ENCODE measurements around the gene IVL.

DNA sequence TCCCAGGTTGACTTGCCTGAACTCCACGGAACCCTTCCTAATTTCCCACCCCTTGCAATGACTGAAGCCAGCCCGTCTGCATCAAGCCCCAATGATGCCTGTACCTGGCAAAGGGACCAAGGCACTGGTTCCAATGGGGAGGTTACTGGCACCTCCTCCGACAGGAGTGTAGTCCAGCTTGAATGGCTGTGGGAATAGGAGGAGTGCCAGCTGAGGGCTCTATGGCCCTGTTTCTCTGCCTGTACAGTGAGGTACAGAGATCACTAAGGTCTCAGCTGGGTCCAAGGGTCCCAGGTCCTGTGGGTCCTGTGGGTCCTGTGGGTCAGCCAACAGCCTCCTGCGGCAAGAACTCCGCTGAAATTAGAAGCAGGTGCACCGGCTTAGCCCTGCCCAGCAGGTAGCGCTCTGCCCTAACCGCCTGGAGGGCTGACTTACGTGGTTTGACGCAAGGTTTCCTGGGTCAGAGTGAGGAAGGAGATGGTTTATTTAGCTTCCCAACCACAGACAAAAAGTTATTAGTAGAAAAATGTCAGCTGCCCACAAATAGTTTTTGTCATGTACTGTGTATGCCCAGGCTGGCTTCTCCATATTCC is 52.2 kb downstream of the IVL start:
- TF ChIP-seq, protein P1, sequence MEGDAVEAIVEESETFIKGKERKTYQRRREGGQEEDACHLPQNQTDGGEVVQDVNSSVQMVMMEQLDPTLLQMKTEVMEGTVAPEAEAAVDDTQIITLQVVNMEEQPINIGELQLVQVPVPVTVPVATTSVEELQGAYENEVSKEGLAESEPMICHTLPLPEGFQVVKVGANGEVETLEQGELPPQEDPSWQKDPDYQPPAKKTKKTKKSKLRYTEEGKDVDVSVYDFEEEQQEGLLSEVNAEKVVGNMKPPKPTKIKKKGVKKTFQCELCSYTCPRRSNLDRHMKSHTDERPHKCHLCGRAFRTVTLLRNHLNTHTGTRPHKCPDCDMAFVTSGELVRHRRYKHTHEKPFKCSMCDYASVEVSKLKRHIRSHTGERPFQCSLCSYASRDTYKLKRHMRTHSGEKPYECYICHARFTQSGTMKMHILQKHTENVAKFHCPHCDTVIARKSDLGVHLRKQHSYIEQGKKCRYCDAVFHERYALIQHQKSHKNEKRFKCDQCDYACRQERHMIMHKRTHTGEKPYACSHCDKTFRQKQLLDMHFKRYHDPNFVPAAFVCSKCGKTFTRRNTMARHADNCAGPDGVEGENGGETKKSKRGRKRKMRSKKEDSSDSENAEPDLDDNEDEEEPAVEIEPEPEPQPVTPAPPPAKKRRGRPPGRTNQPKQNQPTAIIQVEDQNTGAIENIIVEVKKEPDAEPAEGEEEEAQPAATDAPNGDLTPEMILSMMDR (IDR thresholded peaks at IDR 0.05) = no peak
- no peak for TF ChIP-seq POLR2A (IDR thresholded peaks at IDR 0.05)
